ENCODE data around the gene VWDE.

DNA sequence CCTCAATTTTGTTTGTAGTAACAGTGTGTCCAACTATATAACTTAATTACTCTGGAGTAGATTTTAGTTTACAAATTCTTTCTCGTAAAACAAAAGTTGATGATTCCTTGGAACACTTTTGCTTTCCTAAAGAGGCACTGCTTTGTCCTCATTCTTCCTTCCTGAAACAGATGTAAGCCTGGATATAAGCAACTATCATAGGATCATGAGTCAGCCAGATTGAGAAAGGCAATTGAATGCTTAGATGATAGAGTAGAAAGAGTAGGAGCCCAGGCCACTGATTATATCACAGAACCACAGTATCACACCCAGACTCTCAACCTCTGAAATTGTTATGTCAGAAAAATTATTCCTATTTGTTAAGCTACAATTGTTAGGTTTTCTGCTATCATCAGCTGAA lies 122.6 kb downstream of the VWDE start:
- TF ChIP-seq CTCF (IDR thresholded peaks at IDR 0.05; ENCODE audit: low read length): no peak
- TF ChIP-seq EZH2 (optimal IDR thresholded peaks at IDR 0.05; ENCODE audit: low read depth, low read length): no peak
